Measurements from ENCODE around the gene FAAH.
"Not testable (repeated sequence)": the region's sequence is repeated elsewhere in the genome, so short reads cannot be mapped to it uniquely, and the experiment has no call there.

The FAAH gene

GRCh38 chr1:46394108-46394871 is at the start of gene FAAH:
TSS of gene FAAH (plus strand) at chr1:46394317. CDS start at chr1:46394349, 32 bp downstream.
- peak; percentile 55 for DNase-seq

- no peak for DNase-seq
Measured at GRCh38 chr1:46344481-46344880, 49.6 kb upstream of the FAAH start.

GRCh38 chr1:46345281-46345680 is 48.8 kb upstream of the FAAH start:
- DNase-seq: no peak

GRCh38 chr1:46352363-46352762 is 41.8 kb upstream of the FAAH start:
- no peak for DNase-seq

GRCh38 chr1:46355920-46356319 is 38.2 kb upstream of the FAAH start:
- not testable (repeated sequence) for DNase-seq

- no peak for DNase-seq
Measured at GRCh38 chr1:46362158-46362557, 32.0 kb upstream of the FAAH start.

- no peak for DNase-seq
Measured at GRCh38 chr1:46363121-46363520, 31.0 kb upstream of the FAAH start.

- DNase-seq: no peak
Measured at GRCh38 chr1:46364612-46365011, 29.5 kb upstream of the FAAH start.

GRCh38 chr1:46365796-46366195 is 28.3 kb upstream of the FAAH start:
- DNase-seq: not testable (repeated sequence)

- no peak for DNase-seq
Measured at GRCh38 chr1:46367072-46367471, 27.0 kb upstream of the FAAH start.

- DNase-seq: not testable (repeated sequence)
Measured at GRCh38 chr1:46367701-46368100, 26.4 kb upstream of the FAAH start.

- DNase-seq: no peak
Measured at GRCh38 chr1:46368791-46369190, 25.3 kb upstream of the FAAH start.

GRCh38 chr1:46369542-46370213 is 24.4 kb upstream of the FAAH start:
- DNase-seq: no peak

- no peak for DNase-seq
Measured at GRCh38 chr1:46370214-46370633, 23.9 kb upstream of the FAAH start.

- DNase-seq: no peak
Measured at GRCh38 chr1:46372431-46372830, 21.7 kb upstream of the FAAH start.

GRCh38 chr1:46379996-46380395 is 14.1 kb upstream of the FAAH start:
- DNase-seq: no peak

GRCh38 chr1:46380508-46380907 is 13.6 kb upstream of the FAAH start:
- no peak for DNase-seq

GRCh38 chr1:46393510-46393909 is 607 bp upstream of the FAAH start:
- no peak for DNase-seq

- DNase-seq: no peak
Measured at GRCh38 chr1:46394872-46395465, 852 bp downstream of the FAAH start.

- no peak for DNase-seq
Measured at GRCh38 chr1:46396441-46397398, 2.6 kb downstream of the FAAH start.

GRCh38 chr1:46399307-46399706 is 5.2 kb downstream of the FAAH start:
- no peak for DNase-seq

- no peak for DNase-seq
Measured at GRCh38 chr1:46400421-46400820, 6.3 kb downstream of the FAAH start.
